Astrocyte of the hippocampus (primary cell): Measurements from ENCODE around the gene PDXK.
"Not testable (repeated sequence)": the region's sequence is repeated elsewhere in the genome, so short reads cannot be mapped to it uniquely, and the experiment has no call there.

Source experiments
- DNase-seq: peaks from one replicate; pipeline ENCODE4 v3.0.0; 2011; ENCODE audit warnings: low read depth, low spot score

PDXK gene

DNA sequence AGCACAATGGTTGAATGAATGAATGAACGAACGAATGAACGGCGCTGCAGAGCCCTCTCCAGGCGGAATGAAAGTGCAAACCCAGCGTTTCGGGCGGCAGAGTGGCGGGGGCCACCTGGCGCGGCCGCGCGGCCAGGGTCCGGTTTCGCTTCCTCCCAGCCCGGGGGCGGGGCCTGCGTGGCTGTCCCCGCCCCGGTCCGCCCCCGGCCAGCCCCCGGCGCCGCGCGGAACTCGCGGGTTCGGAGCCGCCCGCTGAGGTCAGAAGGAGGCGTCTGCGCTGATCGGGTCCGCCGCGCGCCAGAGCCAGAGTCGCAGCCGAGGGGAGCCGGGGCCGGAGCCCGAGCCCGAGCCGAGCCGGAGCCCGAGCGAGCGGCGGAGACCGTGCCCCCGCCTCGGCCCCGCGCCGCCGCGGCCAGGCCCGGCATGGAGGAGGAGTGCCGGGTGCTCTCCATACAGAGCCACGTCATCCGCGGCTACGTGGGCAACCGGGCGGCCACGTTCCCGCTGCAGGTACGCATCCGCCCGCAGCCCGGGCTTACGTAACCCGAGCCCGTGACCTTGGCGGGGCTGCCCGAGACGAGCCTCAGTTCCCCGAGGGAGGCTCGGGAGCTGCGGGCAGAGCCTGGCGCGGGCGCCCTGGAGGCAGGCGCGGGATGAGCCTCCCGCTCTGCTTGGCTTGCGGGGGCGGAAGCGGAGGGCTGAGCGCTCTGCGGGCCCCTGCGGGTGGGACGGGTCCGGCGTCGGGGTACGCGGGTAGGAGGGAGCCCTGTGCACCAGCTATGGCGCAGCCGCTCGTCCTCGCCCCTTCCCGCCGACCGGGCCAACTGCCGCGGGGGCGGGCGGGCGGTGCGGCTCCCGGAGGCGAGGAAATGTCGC is at the start of gene PDXK:
PDXK (plus strand) TSS at position 258 of the 876 bp plus-strand sequence; CDS start at position 424, 166 bp downstream.
- peak; percentile 94 for DNase-seq

DNA sequence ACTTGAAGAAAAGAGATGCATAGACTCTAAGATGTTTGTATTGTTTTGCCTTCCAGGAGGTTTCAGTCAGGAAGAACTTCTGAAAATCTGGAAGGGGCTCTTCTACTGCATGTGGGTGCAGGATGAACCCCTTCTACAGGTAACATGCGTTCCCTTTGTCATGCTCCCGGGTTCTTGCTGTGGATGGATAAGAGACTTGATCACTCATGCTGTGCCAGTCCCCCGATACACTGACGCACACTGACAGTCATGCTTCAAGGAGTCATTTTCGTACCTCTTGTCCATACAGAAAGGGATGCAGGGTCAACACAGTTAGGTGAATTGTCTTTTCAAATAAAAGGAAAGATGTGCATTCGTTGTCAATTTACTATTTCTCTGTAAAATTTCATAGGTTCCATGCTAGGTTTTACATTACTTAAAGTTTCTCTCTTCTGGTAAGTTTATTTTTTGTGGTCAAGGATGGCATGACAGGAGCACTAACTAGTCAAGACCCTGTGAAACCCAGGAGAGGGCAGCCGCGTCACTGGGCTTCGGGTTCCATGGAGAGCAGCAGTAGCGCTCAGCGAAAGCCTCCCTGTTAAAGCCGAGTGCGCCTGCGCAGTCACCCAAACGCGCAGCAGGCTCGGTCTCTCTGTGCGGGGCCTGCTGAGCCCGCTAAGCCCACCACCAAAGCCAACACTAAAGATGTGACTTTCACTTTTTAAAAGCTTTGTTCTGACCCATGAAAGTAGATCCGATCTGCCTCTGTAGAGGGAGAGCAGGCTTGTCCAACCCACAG is 48.9 kb upstream of the PDXK start:
- DNase-seq, result no peak

DNA sequence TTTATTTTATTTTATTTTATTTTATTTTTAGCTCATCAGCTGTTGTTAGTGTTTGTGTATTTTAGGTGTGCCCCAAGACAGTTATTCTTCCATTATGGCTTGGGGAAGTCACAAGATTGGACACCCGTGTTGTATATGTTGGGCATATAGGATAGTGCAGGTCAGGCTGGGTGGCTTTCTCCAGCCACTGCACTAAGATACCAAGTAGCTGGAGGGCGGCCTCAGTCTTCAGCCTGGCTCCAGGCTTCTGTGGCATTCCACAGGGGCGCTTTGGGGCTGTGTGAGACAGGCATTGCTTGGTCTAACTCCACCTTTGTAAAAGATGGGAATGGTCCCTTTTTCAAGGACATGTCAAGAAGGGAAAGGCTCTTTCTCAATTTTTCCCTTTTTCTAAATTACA is 43.1 kb upstream of the PDXK start:
- DNase-seq, result no peak

GRCh38 chr21:43676391-43676790 is 42.5 kb upstream of the PDXK start:
- no peak for DNase-seq

- no peak for DNase-seq
Observed at GRCh38 chr21:43679951-43680350, 39.0 kb upstream of the PDXK start.

- not testable (repeated sequence) for DNase-seq
Observed at GRCh38 chr21:43680421-43680820, 38.5 kb upstream of the PDXK start.

DNA sequence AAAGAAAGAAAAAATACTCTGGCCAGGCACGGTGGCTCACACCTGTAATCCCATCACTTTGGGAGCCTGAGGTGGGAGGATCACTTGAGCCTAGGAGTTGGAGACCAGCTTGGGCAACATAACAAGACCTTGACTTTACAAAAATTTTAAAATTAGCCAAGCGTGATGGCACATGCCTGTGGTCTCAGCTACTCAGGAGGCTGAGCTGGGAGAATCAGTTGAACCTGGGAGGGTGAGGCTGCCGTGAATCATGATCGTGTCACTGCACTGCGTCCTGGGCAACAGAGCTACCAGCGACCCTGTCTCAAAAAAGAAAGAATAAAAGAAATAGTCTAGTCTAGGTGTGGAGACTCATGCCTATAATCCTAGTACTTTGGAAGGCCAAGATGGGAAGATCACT is 37.3 kb upstream of the PDXK start:
- no peak for DNase-seq

DNA sequence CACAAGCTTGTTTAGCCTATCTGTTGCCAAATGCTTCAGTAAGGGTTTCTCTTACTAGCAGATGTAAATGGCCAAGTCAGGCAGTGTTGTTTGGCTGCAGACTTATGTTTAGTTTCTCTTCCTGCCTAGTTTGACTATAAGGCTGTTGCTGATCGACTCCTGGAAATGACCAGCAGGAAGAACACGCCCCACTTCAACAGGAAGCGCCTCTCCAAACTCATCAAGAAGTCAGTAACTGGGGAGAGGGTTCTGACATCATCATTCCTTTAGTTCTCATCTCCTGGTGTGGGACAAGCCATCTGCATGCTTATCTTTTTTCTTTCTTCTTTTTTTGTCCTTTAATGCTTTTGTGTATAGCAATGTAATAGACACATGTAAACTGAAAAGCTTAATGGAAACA is 34.5 kb upstream of the PDXK start:
- DNase-seq, result no peak

DNA sequence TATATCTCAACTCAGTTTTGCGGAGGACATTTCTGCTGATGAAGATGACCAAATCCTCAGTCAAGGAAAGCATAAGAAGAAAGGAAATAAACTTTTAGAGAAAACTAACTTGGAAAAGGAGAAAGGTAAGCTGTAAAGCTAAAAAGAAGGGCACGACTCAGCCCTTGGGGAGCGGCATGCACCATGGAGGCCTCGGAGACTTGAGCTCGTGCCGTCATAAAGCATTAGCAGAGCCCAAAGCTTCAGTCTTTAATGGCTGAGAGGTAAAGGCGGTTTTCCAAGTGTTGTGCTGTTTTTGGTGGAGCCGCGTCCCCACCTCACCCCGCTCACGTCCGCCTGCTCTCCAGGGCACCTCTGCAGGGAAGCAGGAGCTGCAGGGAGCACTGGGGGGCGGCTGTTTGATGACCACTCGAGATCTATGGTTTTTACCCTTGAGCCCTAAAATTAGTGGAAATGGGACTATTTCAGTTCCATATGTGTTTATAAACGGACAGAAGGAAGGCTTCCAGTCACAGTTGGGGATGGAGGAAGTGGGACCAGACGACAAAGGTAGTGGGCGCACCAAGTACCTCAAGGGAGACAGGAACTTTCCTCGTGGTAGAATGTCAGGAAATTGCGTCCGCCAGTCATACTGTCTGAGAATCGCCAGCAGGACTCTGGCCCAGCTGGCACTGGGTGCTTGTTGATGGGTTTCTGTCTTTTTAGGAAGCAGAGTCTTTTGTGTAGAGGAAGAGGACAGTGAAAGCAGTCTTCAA is 31.9 kb upstream of the PDXK start:
- DNase-seq, result no peak

GRCh38 chr21:43687566-43688399 is 31.1 kb upstream of the PDXK start:
- DNase-seq, result no peak

DNA sequence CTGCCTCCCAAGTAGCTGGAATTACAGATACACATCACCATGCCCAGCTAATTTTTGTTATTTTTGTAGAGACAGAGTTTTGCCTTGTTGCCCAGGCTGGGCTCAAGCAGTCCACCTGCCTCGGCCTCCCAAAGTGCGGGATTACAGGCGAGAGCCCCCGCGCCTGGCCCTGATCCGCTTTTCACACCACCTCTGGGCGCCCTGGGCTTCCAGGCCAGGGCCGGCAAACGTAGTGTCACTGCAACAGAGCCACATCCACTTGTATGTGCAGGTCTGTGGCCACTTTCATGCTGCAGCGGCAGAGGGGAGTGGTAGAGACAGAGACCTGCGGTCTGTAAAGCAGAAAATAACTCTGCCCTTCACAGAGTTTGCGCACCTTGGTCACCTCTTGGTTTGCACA is 30.0 kb upstream of the PDXK start:
- DNase-seq, result no peak

GRCh38 chr21:43689556-43690337 is 29.2 kb upstream of the PDXK start:
- DNase-seq, result no peak

DNA sequence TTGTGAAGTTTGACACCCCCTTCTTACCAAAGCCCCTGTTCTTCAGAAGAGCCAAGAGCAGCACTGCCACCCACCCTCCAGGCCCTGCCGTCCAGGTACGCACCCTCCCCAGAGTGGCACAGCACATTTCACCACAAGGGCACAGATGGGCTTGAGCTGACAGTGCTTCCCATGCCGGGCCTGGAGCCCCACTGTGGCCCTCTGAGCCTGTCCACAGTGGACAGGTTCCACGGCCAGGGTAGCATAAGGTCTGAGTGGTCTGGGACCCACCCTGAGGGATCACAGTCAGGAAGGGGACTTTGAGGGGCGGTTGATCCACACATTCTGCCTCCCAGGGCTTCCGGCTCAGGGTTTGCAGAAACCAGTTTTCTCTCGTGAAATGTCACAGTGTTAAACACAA is 28.6 kb upstream of the PDXK start:
- no peak for DNase-seq

- DNase-seq, result no peak
Observed at GRCh38 chr21:43691086-43691795, 27.7 kb upstream of the PDXK start.

- DNase-seq, result no peak
Observed at GRCh38 chr21:43691801-43692200, 27.1 kb upstream of the PDXK start.

DNA sequence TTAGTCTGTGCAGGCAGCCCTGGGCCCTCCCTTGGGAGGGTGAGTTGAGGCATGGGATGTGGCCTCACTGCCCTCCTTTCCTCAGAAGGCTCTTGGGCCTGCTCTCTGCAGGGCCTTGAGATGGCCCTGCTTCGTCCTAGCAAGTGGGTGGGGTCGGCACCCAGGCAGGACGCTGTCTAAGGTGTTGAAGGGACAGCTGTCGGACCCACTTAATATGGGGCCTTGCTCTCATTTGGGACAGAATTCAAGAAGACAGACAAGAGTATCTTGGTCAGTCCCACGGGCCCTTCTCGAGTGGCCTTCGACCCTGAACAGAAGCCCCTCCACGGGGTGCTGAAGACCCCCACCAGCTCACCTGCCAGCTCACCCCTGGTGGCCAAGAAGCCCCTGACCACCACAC is 26.0 kb upstream of the PDXK start:
- DNase-seq, result no peak

DNA sequence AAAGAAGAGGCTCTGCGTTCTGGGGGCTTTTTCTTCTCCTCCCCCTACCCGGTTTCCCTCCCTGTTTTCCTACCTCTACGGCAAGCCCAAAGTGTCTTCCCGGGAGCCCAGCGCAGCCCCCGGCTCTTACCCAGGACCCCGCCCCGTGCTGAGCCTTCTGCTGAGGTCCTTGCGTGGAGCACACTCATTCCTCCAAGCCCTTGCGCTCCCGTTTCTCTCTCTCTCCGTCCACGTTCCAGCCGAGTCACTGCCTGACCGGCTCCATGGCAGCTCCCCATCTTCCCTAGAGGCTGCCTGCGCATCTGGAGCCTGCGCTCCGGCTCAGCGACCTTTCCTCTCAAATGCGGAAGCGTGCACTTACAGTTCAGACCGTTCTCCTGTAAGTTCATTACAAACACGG is 24.9 kb upstream of the PDXK start:
- no peak for DNase-seq

- DNase-seq, result no peak
Observed at GRCh38 chr21:43694437-43695079, 24.4 kb upstream of the PDXK start.

GRCh38 chr21:43696214-43696613 is 22.7 kb upstream of the PDXK start:
- DNase-seq, result no peak
